ENCODE results near the gene GATAD2B.

The GATAD2B gene

GRCh38 chr1:153940756-153941155 lies 18.0 kb upstream of the GATAD2B start:
- no peak for TF ChIP-seq POLR2AphosphoS5 (IDR thresholded peaks at IDR 0.05; ENCODE audit: low read depth)
- no peak for TF ChIP-seq REST (IDR thresholded peaks at IDR 0.05; ENCODE audit: insufficient replicate concordance, low read depth)
- no peak for TF ChIP-seq GABPA (IDR thresholded peaks at IDR 0.05; ENCODE audit: low read depth)
- TF ChIP-seq, protein P1, sequence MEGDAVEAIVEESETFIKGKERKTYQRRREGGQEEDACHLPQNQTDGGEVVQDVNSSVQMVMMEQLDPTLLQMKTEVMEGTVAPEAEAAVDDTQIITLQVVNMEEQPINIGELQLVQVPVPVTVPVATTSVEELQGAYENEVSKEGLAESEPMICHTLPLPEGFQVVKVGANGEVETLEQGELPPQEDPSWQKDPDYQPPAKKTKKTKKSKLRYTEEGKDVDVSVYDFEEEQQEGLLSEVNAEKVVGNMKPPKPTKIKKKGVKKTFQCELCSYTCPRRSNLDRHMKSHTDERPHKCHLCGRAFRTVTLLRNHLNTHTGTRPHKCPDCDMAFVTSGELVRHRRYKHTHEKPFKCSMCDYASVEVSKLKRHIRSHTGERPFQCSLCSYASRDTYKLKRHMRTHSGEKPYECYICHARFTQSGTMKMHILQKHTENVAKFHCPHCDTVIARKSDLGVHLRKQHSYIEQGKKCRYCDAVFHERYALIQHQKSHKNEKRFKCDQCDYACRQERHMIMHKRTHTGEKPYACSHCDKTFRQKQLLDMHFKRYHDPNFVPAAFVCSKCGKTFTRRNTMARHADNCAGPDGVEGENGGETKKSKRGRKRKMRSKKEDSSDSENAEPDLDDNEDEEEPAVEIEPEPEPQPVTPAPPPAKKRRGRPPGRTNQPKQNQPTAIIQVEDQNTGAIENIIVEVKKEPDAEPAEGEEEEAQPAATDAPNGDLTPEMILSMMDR (IDR thresholded peaks at IDR 0.05; ENCODE audit: insufficient read depth, low read length), result no peak
- TF ChIP-seq SPI1 (IDR thresholded peaks at IDR 0.05; ENCODE audit: borderline replicate concordance, low read depth), result no peak
- no peak overlapping the region for H3K27ac ChIP-seq (replicated peaks)
- no peak overlapping the region for H3K4me3 ChIP-seq (replicated peaks; ENCODE audit: insufficient read depth, low read length)
- no peaks in the 10 kb centered on the region for H3K27me3 ChIP-seq (ENCODE audit: insufficient read depth, poor library complexity, severe bottlenecking)
- DNase-seq (ENCODE audit: low read depth in 1 of 2, low spot score in 1 of 2), result no peak

- no peak overlapping the region for H3K4me3 ChIP-seq (replicated peaks; ENCODE audit: insufficient read depth, low read length)
- H3K27me3 ChIP-seq (ENCODE audit: insufficient read depth, poor library complexity, severe bottlenecking), result no peaks in the 10 kb centered on the region
- DNase-seq (ENCODE audit: low read depth in 1 of 2, low spot score in 1 of 2), result no peak
- no peak overlapping the region for H3K27ac ChIP-seq (replicated peaks)
- TF ChIP-seq POLR2AphosphoS5 (IDR thresholded peaks at IDR 0.05; ENCODE audit: low read depth), result no peak
- no peak for TF ChIP-seq SPI1 (IDR thresholded peaks at IDR 0.05; ENCODE audit: borderline replicate concordance, low read depth)
- TF ChIP-seq REST (IDR thresholded peaks at IDR 0.05; ENCODE audit: insufficient replicate concordance, low read depth), result no peak
- TF ChIP-seq GABPA (IDR thresholded peaks at IDR 0.05; ENCODE audit: low read depth), result no peak
- TF ChIP-seq, protein P1 (IDR thresholded peaks at IDR 0.05; ENCODE audit: insufficient read depth, low read length), result no peak
Measured at GRCh38 chr1:153939476-153939875, 16.7 kb upstream of the GATAD2B start.

DNA sequence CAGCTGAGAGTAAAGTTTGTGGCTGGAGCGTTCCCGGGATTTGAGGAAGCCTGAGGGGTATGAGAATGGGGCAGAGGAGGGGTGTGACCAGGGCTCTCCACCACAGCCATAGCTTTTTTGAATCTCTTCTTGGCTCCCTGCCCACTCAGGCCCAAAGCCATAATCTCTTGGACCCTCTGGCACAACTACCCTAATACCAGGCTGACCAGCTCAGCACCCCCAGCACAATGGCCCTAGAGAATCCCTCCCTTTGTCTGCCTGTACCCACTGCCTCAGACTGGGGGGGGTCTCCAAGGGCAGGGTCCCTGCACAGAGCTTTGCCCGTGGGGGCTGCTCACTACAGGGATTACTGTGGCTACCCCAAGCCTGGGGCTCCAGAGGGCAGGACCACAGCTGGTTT lies 16.2 kb upstream of the GATAD2B start:
- no peak overlapping the region for H3K27ac ChIP-seq (replicated peaks)
- H3K27me3 ChIP-seq (ENCODE audit: insufficient read depth, poor library complexity, severe bottlenecking), result no peaks in the 10 kb centered on the region
- no peak overlapping the region for H3K4me3 ChIP-seq (replicated peaks; ENCODE audit: insufficient read depth, low read length)
- TF ChIP-seq POLR2AphosphoS5 (IDR thresholded peaks at IDR 0.05; ENCODE audit: low read depth), result no peak
- TF ChIP-seq SPI1 (IDR thresholded peaks at IDR 0.05; ENCODE audit: borderline replicate concordance, low read depth), result no peak
- TF ChIP-seq, protein P1 (IDR thresholded peaks at IDR 0.05; ENCODE audit: insufficient read depth, low read length), result no peak
- TF ChIP-seq REST (IDR thresholded peaks at IDR 0.05; ENCODE audit: insufficient replicate concordance, low read depth), result no peak
- no peak for TF ChIP-seq GABPA (IDR thresholded peaks at IDR 0.05; ENCODE audit: low read depth)
- no peak for DNase-seq (ENCODE audit: low read depth in 1 of 2, low spot score in 1 of 2)
